ENCODE data around the gene SPEN.
"Not testable (repeated sequence)": the region's sequence is repeated elsewhere in the genome, so short reads cannot be mapped to it uniquely, and the experiment has no call there.

The SPEN gene

DNA sequence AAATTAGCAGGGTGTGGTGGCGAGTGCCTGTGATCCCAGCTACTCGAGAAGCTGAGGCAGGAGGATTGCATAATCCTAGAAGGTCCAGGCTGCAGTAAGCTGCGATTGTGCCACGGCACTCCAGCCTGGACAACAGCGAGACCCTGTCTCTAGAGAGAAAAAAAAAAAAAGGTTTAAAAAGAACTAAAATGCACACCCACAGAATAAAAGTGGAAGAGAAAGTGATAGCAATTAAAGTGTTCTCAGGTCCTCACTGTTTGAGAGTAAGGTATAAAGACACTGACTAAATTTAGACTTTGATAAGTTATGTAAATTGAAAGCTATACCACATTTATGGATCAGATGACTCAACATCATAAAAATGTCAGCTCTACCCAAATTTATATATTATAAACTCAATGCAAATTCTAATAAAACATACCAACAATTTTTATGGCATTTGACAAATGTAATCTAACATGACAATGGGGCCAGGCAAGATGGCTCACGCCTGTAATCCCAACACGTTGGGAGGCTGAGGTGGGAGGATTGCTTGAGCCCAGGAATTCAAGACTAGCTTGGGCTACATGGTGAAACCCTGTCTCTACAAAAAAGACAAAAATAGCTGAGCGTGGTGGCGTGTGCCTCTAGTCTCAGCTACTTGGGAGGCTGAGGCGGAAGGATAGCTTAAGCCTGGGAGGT lies 116.6 kb downstream of the SPEN start:
- no peak for DNase-seq

DNA sequence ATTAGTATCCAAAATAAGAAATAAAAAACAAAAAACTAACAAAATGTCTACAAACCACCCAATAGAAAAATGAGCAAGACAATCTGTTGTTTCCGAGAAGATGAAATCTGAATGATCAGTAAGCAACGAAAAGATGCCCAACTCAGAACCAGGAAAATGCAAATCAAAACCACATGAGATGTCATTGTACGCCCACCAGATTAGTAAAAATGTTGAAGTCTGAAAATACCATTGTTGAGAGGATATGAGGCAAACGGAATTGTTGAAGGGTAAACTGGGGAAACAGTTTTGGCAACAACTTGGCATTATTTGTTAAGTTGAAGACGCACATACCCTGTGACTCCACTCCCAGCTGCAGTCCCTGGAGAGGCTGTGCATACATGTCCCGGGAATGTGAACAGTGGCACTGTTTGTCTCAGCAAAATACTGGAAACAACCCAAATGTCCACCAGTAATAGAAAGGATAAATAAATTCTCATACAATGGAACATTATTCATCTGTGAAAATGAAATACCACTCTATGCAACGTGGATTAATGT lies 117.8 kb downstream of the SPEN start:
- no peak for DNase-seq

DNA sequence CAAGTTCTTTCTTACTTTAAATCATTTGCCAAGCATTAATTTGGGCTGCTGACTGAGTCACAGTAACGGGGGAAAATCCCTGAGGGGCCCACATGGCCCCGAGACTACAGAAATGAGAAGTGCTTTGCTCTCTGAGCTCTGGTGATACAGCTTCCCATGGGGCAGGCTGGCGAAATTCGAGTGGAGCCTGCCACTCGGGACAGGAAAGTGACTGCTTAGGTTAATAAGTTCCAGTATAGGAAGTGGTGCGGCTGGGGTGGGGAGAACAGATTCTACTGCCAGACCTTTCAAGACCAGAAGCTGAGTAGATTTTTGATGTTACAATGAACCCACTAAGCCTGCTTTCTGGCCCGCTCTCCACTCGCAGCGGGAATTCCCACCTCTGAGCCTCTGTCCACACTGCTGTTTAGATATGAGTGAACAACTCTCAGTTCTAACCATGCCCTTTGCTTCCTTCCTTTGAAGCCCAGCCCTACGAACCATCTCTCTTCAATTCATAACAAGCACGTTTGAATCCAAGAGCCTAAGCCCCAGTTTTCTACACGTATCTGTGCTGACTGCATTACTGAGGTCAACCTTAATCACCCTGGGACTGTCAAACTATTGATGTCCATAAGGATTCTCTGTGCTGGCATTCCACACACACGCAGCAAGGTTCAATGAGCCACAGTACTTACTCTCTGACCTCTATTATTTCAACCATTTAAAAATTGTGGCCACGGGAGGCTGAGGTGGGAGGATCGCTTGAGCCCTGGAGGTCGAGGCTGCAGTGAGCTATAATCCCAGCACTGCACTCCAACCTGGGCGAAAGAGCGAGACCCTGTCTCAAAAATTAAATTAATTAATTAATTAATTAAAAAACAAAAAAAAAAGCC lies 118.8 kb downstream of the SPEN start:
- peak; percentile 78 for DNase-seq

DNA sequence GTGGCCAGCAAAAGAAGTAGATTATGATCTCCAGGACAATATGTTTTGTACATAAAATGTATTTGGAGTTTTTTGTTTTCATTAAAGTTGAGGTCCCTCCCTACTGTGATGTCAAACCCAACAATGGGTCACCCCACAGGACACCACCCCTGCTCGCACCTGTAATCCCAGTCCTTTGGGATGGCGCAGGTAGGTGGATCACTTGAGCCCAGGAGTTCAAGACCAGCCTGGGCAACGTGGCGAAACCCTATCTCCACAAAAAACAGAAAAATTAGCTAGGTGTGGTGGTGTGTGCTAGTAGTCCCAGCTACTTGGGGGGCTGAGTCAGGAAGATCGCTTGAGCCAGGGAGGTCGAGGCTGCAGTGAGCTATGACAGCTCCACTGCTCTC lies 119.4 kb downstream of the SPEN start:
- no peak for DNase-seq

DNA sequence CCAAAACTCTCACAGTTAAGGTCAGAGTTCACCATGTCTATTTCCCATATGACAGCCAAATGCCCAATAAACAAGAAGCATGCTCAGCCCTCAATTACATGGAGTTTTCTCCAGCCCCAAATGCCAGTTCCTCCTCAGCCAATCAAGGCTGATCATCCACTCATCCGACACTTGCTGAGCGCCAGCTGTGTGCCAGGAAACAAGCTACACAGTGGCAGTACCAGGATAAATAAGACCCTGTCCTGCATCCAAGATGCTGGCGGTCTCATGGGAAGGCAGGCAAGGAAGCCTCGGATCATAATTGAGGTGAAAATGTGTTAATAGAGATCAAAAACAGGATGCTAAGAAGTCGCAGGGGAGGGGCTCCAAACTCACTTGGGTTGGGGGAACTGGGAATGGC lies 120.7 kb downstream of the SPEN start:
- DNase-seq = no peak

DNA sequence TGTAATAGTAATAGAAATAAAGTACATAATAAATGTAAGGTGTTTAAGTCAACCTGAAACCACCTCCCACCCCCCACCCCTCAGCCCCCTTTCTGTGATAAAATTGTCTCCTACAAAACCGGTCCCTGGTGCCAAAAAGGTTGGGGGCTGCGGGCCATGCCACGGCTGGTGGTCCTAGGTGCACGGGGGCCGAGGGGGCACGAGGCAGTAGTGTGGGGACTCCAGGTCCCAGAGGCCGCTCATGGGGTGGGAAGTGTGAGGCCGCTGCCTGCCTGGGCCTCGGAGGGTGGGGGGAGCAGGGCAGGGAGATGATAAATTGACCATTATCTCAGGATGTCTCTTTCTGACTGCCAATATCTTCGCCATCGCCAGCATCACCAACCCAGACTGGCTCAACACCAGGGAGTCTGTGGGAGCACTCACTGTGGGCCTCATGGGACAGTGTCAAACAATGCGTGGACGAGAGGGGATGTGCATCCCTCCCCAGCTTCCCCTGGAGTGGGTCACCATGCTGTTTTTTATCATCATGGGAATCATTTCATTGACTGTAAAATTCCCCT lies 121.9 kb downstream of the SPEN start:
- DNase-seq = no peak

DNA sequence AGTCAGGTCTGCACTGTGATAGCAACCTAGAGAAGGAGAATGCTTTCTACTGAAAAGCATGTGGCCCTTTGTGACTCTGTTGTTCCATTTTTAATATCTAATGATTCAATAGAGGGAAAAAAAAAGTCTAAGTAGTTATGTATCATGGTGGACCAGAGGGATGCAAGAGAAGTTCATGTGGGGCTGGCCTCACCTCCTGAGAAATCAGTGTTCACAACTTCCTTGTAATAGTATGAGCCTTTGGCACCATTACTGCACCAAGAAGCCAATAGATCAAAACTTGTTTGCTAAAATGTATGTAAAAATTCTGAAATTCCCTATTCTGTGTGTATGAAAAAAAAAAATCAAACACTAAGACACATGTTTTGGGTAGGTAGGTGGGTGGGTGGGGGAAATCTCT lies 123.4 kb downstream of the SPEN start:
- no peak for DNase-seq

DNA sequence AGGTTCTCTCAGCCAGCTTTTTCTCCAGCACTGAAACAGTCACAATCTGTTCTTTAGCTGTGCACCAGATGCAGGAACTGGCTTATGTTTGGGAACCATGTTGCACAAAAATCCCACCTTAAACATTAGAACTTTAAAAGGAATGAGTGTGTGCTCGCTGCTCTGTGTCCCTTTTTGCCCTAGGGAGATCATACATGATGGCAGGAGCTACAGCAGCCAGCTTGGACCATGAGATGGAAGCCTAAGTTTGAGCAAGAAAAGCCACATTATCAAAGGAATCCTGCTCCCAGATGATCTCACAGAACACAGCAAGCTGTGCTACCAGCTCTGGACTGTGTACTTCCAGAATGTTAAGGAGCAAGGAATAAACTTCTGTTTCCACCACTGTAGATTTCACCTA lies 124.9 kb downstream of the SPEN start:
- no peak for DNase-seq

DNA sequence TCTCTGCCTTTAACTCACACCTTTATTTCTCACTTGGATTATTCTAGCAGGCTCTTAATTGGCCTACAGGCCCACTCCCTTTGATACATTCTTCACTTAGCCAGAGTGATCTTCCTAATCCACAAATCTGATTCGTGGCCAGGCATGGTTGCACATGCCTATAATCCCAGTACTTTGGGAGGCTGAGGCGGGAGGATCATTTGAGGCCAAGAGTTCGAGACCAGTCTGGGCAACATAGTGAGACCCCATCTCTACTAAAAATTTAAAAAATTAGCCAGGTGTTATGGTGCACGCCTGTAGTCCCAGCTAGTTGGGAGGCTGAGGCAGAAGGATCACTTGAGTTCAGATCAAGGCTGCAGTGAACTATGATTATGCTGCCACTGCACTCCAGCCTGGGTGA lies 126.3 kb downstream of the SPEN start:
- no peak for DNase-seq

DNA sequence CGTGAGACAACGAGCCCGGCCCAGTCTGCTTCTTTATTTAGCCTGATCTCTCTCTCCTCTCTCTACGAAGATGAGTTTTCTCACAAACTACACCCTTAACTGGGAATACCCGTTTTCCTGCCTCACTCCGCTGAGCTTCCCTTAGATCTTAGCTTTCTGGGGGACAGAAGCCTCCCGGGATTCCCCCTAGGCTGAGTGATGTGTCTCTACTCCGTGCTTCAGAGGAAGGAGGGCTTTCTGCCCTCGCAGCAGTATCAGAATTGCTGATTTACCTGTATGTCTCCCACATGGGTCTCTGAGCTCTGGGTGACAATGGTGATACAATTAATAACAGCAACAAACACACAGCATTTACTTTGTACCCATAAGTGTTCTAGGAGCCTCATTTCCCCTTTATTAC lies 127.3 kb downstream of the SPEN start:
- DNase-seq = peak; percentile 30

DNA sequence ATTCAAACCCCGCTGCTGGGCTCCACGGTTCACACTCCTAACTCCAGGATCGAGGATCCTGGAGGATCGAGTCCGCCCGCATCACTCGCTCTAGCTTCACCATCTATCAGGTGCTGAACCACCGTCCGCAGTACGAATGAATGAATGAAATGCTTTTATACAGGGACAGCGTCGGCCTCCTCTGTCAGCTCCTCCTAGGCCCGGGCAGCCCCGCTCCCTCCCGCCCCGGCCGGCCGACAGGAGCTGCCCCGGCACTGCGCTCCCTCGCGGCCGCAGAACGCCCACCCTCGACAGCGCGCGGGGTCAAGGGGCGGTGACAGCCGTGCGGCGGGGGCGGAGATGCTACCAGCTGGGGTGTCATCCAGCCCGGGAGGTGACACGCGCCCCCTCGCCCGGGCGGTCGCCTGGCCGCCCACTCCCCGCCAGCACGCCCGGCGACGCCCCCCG lies 127.9 kb downstream of the SPEN start:
- peak; percentile 81 for DNase-seq

DNA sequence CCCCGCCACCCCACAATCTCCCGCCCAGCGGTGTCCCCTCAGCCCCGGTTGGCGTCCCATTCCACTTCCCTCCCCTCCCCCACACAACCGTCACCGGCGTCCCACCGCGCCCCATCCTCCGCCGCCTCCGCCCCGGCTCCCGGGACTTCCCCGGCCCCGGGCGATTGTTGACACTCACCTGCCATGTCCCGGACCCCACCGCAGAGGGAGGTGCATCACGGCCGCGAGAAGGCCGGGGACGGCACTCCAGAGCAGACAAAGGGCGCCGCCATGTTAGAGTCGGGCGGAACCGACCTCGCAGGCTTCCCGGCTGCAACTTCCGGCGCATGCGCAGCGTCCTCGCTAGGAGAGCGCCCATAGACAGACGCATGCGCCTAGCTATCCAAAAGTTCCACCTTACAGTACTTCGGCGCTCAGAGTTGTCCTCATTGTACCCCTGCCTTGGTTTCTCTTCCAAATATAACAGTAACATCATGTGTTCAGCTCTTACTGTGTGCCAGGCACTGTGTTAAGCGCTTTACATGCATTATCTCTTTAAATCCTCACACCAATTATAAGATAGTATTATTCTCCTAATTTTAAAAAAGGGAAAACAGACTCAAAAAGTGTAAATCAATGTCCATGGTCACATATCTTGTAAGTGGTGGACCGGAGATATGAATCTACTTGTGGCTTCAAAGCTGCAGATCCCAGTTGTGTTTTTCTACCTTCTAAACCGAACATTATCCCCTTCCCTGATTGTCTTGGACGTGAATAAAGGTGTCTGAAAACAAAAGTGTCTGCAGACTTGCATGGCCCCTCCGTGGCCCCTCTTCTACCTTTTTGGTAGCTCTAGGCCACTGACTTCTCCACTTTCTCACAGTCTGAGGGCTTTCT lies 128.5 kb downstream of the SPEN start, which contains the start of gene ZBTB17:
TSS of gene ZBTB17 (minus strand) at position 297 of the 876 bp plus-strand sequence. CDS start 27,606 bp downstream, outside the sequence.
- peak; percentile 97 for DNase-seq

DNA sequence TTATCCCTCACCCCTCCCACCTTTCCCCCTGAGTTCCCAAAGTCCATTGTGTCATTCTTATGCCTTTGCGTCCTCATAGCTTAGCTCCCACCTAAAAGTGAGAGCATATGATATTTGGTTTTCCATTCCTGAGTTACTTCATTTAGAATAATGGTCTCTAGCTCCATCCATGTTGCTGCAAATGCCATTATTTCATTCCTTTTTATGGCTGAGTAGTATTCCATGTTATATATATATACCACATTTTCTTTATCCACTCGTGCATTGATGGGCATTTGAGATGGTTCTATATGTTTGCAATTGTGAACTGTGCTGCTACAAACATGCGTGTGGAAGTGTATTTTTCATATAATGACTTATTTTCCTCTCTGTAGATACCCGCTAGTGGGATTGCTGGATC lies 130.4 kb downstream of the SPEN start:
- DNase-seq = not testable (repeated sequence)

DNA sequence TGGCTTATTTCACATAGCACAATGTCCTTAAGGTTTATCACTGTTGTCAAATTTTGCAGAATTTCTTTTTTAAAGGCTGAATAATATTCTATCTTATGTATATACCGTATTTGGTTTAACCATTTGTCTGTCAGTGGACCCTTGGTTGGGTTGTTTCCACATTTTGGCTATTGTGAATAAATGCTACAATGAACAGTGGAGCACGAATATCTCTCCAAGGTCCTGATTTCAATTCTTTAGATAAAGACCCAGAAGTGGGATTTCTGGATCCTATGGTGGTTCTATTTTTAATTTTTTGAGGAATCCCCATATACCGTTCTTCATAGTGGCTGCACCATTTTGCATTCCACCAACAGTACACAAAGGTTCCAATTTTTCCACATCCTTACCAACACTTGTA lies 134.2 kb downstream of the SPEN start:
- DNase-seq = no peak

DNA sequence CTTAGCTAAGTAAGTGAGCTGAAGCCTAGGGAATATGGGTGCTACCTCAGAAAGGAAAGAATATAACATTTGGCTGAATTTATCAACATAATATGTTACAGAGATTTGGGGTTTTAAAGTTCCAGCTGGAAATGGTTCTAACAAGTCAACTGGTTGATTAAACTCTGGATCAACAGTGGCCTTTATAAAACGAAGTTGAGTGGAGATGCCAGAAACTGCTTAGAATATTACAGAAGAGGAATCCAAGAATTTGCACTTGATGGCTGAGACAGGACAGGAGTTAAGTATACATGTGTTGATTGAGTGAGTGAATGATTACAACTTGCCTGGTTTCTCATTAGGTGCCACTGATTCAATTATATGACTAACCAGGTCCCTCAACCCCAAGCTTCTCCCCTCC lies 135.8 kb downstream of the SPEN start:
- no peak for DNase-seq

DNA sequence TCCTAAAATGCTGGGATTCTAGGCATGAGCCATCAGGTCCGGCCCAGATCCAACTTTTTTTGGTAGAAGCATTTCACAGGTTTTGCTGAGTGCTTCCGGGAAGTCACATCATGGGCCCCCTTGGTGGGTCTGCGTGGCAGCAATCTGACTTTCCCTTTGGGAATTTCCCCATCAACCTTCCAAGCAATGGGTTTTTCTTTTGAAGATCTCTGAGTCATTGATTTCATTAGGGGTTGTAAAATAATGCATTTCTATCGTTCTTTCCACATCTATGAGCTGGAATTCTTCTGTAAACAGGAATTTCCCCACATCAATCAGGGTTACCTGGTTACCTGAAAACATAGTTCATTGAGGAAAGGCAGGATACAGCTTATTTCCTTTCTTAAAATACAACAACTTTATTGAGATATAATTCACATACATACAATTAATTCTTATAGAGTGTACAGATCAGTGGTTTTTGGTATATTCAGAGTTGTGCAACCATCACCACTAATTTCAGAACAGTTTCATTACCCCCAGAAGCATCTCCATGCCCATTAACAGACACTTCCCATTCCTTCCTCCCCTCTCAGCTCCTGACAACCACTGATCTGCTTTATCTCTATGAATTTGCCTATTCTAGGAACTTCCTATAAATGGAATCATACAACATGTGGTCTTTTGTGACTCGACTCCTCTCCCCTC lies 138.2 kb downstream of the SPEN start:
- no peak for DNase-seq

DNA sequence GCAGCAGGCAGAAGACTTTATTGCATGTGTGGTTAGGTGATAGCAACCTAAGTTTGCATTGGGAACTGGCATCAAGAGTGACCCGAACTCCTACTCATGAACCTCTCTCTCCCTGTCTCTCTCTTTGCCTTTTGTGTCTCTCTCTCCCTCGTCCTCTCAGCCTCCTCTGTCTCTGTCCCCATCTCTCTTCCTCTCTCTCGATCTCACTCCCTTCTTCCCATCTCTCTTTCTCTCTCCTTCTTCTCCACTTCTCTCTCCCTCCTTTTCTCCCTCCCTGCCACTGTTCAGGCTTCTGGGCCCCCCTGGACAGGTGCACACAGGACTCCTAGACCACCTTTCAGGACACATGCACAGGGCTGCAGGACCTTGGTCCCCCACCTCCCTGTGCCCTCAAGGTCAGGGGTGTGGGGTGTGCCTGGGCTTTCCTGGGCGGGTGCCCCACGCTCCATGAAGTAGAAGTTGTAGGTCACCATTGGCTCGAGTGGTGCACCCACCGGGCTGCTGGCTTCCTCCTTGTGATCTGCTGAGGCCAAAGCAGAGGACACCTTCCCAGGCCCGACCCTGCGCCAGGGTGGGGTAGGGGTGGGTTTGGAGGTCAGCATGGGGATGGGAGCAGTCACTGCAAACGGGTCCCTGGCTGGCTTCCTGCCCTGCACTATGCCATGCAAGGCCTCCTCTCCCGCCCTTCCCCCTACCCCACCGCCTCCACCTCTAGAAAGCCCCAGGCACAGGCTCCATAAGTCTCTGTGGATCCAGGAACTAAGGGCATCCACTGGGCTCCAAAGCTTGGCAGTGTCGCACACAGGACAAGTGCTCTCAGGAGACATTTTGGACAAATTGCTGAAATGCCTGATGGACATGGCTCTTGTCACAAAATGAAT lies 141.6 kb downstream of the SPEN start:
- DNase-seq = no peak

DNA sequence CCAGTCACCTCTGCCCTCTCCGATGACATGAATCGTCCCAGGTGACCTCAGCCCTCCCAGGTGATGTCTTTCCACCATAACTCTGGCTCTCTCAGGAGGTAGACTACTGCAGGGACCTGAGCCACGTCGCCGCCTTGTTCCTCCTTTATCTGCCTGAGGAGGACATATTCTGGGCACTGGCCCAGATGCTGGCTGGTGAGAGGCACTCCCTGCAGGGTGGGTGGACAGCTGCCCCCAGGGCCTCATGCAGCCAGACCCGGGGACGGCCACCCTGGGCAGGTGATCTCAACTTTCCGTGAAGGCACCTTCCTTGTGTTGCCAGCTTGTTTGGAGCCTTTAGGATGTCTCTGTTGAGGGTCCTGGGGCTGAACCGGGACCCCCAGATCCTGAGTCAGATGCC lies 142.3 kb downstream of the SPEN start:
- DNase-seq = no peak

Measured in stimulated activated CD4-positive, alpha-beta T cell treated with anti-CD3 and anti-CD28 coated beads, Interleukin-4, amount 100 ng/mL, for 1 hour (primary cell).